ENCODE results near the gene ZNF575. TPM values are rescaled to one million over a fixed set of nuclear protein-coding genes. Genes with fewer than 3 reads are reported as not detected.

The ZNF575 gene
- total RNA-seq, 2 experiments from 2014 or later: 2.0 TPM; not detected in 1

GRCh38 chr19:43534305-43534815, 1.4 kb downstream of the ZNF575 start:
- H3K4me3 ChIP-seq (ENCODE audit: low read depth, low read length, poor library complexity, severe bottlenecking): no peak overlapping the region
- H3K36me3 ChIP-seq (ENCODE audit: insufficient read depth, low read length): peaks cover 21% of the 10 kb centered on the region
- no peaks in the 10 kb centered on the region for H4K20me1 ChIP-seq (ENCODE audit: insufficient read depth, low read length)
- POLR2A ChIA-PET: no interaction called here
- H2AFZ ChIP-seq (ENCODE audit: low read length): no peak overlapping the region; the same call in 1 of the 2 replicates
- CTCF ChIA-PET (ENCODE audit: unreplicated experiment): interaction anchor here (0.6 to 1.4 kb wide), 2 partner anchors 12 to 60 kb away, joined by 3 to 5 read pairs; no protein-coding TSS in a partner anchor
- H3K4me2 ChIP-seq (ENCODE audit: low read length): no peak overlapping the region
- no peak for DNase-seq (ENCODE audit: low spot score)
- H3K79me2 ChIP-seq (ENCODE audit: insufficient read depth, low read depth, low read length): no peaks in the 10 kb centered on the region
- H3K9me2 ChIP-seq (ENCODE audit: insufficient read depth, low read length): no peaks in the 10 kb centered on the region
- no peaks in the 10 kb centered on the region for H3K9me3 ChIP-seq (ENCODE audit: low read length)
- H3K27ac ChIP-seq (ENCODE audit: low read depth, low read length, poor library complexity, severe bottlenecking): no peak overlapping the region
- TF ChIP-seq EZH2phosphoT487 (IDR thresholded peaks at IDR 0.05; ENCODE audit: borderline replicate concordance, low read depth, low read length): no peak
- TF ChIP-seq CTCF (conservative IDR thresholded peaks at IDR 0.05; ENCODE audit: low read length): no peak
- intact Hi-C loops (cut with micrococcal nuclease; ENCODE audit: unreplicated experiment): loop anchor here (10.0 kb wide), 1 partner anchor 60 kb away; the partner anchor contains the start of genes IRGQ and ZNF576
- peaks cover 20% of the 10 kb centered on the region for H3K4me1 ChIP-seq (ENCODE audit: insufficient read depth, low read length, poor library complexity, severe bottlenecking)
- BruUV-seq (replicated peaks): no TSS peak

- intact Hi-C loops (cut with micrococcal nuclease; ENCODE audit: unreplicated experiment): loop anchor here (10.0 kb wide), 1 partner anchor 60 kb away; the partner anchor contains the start of genes IRGQ and ZNF576
- no peak overlapping the region for H3K27ac ChIP-seq (ENCODE audit: low read depth, low read length, poor library complexity, severe bottlenecking)
These were observed 2.1 kb downstream of the ZNF575 start for GRCh38 chr19:43534816-43535761.

More at GRCh38 chr19:43534816-43535761, 2.1 kb downstream of the ZNF575 start:
- H4K20me1 ChIP-seq (ENCODE audit: insufficient read depth, low read length): no peaks in the 10 kb centered on the region
- no peaks in the 10 kb centered on the region for H3K79me2 ChIP-seq (ENCODE audit: insufficient read depth, low read depth, low read length)
- ChIA-PET POLR2A (interaction anchor here (0.5 kb wide), 1 partner anchor 1349 kb away, joined by 5 read pairs; no protein-coding TSS in a partner anchor), CTCF (ENCODE audit: unreplicated experiment) (interaction anchor here (0.6 to 1.4 kb wide), 2 partner anchors 26 to 60 kb away, joined by 3 to 5 read pairs; no protein-coding TSS in a partner anchor)
- TF ChIP-seq EZH2phosphoT487 (IDR thresholded peaks at IDR 0.05; ENCODE audit: borderline replicate concordance, low read depth, low read length): no peak
- peak; percentile 58 for TF ChIP-seq CTCF (conservative IDR thresholded peaks at IDR 0.05; ENCODE audit: low read length)
- H3K9me2 ChIP-seq (ENCODE audit: insufficient read depth, low read length): no peaks in the 10 kb centered on the region
- H2AFZ ChIP-seq (ENCODE audit: low read length): no peak overlapping the region
- no peak overlapping the region for H3K4me3 ChIP-seq (ENCODE audit: low read depth, low read length, poor library complexity, severe bottlenecking)
- H3K4me2 ChIP-seq (ENCODE audit: low read length): no peak overlapping the region
- DNase-seq (ENCODE audit: low spot score): peak; percentile 31
- peaks cover 29% of the 10 kb centered on the region for H3K36me3 ChIP-seq (ENCODE audit: insufficient read depth, low read length)
- no peaks in the 10 kb centered on the region for H3K9me3 ChIP-seq (ENCODE audit: low read length)
- no TSS peak for BruUV-seq (replicated peaks)
- H3K4me1 ChIP-seq (ENCODE audit: insufficient read depth, low read length, poor library complexity, severe bottlenecking): peaks cover 20% of the 10 kb centered on the region

All from OCI-LY7 (cell line).